ENCODE results near the gene ZNF605. TPM values are rescaled to one million over a fixed set of nuclear protein-coding genes. Genes with fewer than 3 reads are reported as not detected.

ZNF605 gene
- total and polyA plus RNA-seq, 2 of the 4 experiments (the other 2 are of a cell fraction) = 3.6 to 9.9 TPM

GRCh38 chr12:132918680-132919079, 37.4 kb downstream of the ZNF605 start:
- H4K91ac ChIP-seq (ENCODE audit: insufficient read depth, low read depth, low read length) = no peak overlapping the region
- no peak for DNase-seq
- CTCF ChIA-PET = interaction anchor here (0.6 kb wide), 1 partner anchor 19 kb away, joined by 4 read pairs; no protein-coding TSS in a partner anchor

More at GRCh38 chr12:132918680-132919079, 37.4 kb downstream of the ZNF605 start:
- dilution Hi-C loops (cut with HindIII; ENCODE audit: low sequenced_read_pairs, unreplicated experiment) = no loop called here
- H3K56ac ChIP-seq (ENCODE audit: extremely low read depth, insufficient read depth, low read length) = no peak overlapping the region
- no peaks in the 10 kb centered on the region for H3K9me1 ChIP-seq (ENCODE audit: insufficient read depth, low read length)
- no peaks in the 10 kb centered on the region for H3K4me1 ChIP-seq (ENCODE audit: control insufficient read depth, insufficient read depth, low read length)
- peaks cover 71% of the 10 kb centered on the region for H3K9me3 ChIP-seq (ENCODE audit: control insufficient read depth, insufficient read depth, low read length)
- no TSS peak for BruUV-seq (replicated peaks)
- no peak overlapping the region for H2AK5ac ChIP-seq (ENCODE audit: low read depth, low read length)
- no peak overlapping the region for H3K4me3 ChIP-seq (ENCODE audit: insufficient read depth, low read depth, low read length)
- H2BK20ac ChIP-seq (ENCODE audit: low read depth, low read length) = no peak overlapping the region
- no peak overlapping the region for H2BK15ac ChIP-seq (ENCODE audit: low read depth, low read length)
- H4K5ac ChIP-seq (ENCODE audit: low read depth, low read length) = no peak overlapping the region
- intact Hi-C loops (cut with micrococcal nuclease) = no loop called here
- no peaks in the 10 kb centered on the region for H4K20me1 ChIP-seq (ENCODE audit: insufficient read depth, low read length)
- WGBS, 2 experiments (ENCODE audit: extremely low coverage in 2 of 2, insufficient read length in 1 of 2) = no CpG with 5 or more reads among the region's 6 CpGs
- H4K8ac ChIP-seq (ENCODE audit: low read depth in 2 of 2, low read length in 2 of 2) = no peak overlapping the region
- no peak overlapping the region for H2BK5ac ChIP-seq (ENCODE audit: low read depth, low read length, poor library complexity, severe bottlenecking)
- no peak overlapping the region for H2BK120ac ChIP-seq (ENCODE audit: low read depth, low read length)
- H3K14ac ChIP-seq (replicated peaks; ENCODE audit: low read depth, low read length) = no peak overlapping the region
- H3K79me1 ChIP-seq (ENCODE audit: low read depth in 1 of 2, low read length in 2 of 2) = no peaks in the 10 kb centered on the region
- H3K27me3 ChIP-seq (ENCODE audit: control insufficient read depth, insufficient read depth, low read length) = no peaks in the 10 kb centered on the region
- no peak overlapping the region for H2AFZ ChIP-seq (replicated peaks; ENCODE audit: low read length, poor library complexity)
- POLR2A ChIA-PET (ENCODE audit: unreplicated experiment) = no interaction called here
- H3K36me3 ChIP-seq (ENCODE audit: control insufficient read depth, insufficient read depth, low read length) = 0 out of 2 replicates have a peak, but pooled peaks cover 1% of the 10 kb centered on the region
- H2AK9ac ChIP-seq (replicated peaks; ENCODE audit: low read depth, low read length, poor library complexity) = no peak overlapping the region
- H3K27ac ChIP-seq (ENCODE audit: insufficient read depth, low read length) = no peak overlapping the region
- no peak overlapping the region for H3K4me2 ChIP-seq (ENCODE audit: low read depth, low read length)
- TF ChIP-seq RFX5 (IDR thresholded peaks at IDR 0.05; ENCODE audit: low read depth, low read length) = no peak
- TF ChIP-seq CTCF (conservative IDR thresholded peaks at IDR 0.05; ENCODE audit: low read depth, low read length) = no peak
- TF ChIP-seq SMC3 (IDR thresholded peaks at IDR 0.05; ENCODE audit: low read depth, low read length) = no peak
- TF ChIP-seq MAFK (IDR thresholded peaks at IDR 0.05; ENCODE audit: low read depth, low read length) = no peak
- no peak for TF ChIP-seq ELK1 (IDR thresholded peaks at IDR 0.05; ENCODE audit: borderline replicate concordance, low read depth, low read length)
- TF ChIP-seq MAZ (IDR thresholded peaks at IDR 0.05; ENCODE audit: borderline replicate concordance, low read depth, low read length) = no peak
- no peak for TF ChIP-seq RAD21 (IDR thresholded peaks at IDR 0.05; ENCODE audit: low read length)
- TF ChIP-seq POLR2A (IDR thresholded peaks at IDR 0.05; ENCODE audit: low read depth, low read length) = no peak
- ATAC-seq (ENCODE audit: low read depth) = no peak
- no peak overlapping the region for H3K4ac ChIP-seq (ENCODE audit: low read depth, low read length)
- no peak overlapping the region for H3K23ac ChIP-seq (ENCODE audit: low read depth, low read length)
- in situ Hi-C loops (cut with MboI; ENCODE audit: low sequenced_read_pairs) = no loop called here
- H3K18ac ChIP-seq (ENCODE audit: low read depth, low read length) = no peak overlapping the region
- no peak overlapping the region for H3K9ac ChIP-seq (ENCODE audit: low read depth, low read length)

Data from IMR-90 (cell line).